Measurements from ENCODE around the gene ZNF384.

DNA sequence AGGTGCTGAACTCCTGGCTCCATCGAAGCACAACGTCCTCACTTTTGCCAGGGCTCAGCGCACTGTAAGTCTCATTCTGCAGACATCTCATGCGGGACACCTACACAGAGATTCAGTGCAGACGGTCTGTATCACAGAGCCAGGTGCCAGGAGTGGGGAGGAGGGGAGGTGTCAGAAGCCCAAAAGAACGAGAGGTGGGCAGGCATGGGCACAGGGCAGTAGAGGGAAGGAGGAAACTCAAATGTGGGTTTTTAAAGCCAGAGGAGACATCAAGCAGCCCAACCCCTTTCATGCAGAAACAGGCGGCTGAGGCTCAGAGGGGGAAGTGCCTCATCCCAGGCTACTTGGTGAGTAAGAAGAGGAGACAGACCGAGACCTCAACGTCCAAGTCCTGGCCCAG, 50.9 kb downstream of the ZNF384 start:
- TF ChIP-seq, protein P1, sequence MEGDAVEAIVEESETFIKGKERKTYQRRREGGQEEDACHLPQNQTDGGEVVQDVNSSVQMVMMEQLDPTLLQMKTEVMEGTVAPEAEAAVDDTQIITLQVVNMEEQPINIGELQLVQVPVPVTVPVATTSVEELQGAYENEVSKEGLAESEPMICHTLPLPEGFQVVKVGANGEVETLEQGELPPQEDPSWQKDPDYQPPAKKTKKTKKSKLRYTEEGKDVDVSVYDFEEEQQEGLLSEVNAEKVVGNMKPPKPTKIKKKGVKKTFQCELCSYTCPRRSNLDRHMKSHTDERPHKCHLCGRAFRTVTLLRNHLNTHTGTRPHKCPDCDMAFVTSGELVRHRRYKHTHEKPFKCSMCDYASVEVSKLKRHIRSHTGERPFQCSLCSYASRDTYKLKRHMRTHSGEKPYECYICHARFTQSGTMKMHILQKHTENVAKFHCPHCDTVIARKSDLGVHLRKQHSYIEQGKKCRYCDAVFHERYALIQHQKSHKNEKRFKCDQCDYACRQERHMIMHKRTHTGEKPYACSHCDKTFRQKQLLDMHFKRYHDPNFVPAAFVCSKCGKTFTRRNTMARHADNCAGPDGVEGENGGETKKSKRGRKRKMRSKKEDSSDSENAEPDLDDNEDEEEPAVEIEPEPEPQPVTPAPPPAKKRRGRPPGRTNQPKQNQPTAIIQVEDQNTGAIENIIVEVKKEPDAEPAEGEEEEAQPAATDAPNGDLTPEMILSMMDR (IDR thresholded peaks at IDR 0.05; ENCODE audit: insufficient read depth, low read depth, low read length) = no peak
- no peak for TF ChIP-seq EZH2 (IDR thresholded peaks at IDR 0.05; ENCODE audit: insufficient read depth, low read length)

All from astrocyte (in vitro differentiated cells and primary cell).